Epithelial cell of proximal tubule (primary cell): Measurements from ENCODE around the gene GSTM2. TPM values are rescaled to one million over a fixed set of nuclear protein-coding genes. Genes with fewer than 3 reads are reported as not detected.
"Not testable (repeated sequence)": the region's sequence is repeated elsewhere in the genome, so short reads cannot be mapped to it uniquely, and the experiment has no call there.

Experiments
- DNase-seq: peaks from one replicate; pipeline ENCODE4 v3.0.0-alpha.2; 2011; ENCODE audit warnings: low read depth
- H3K4me3 ChIP-seq: 2 replicates; pipeline ENCODE4 v1.5.1; 2011; ENCODE audit warnings: low read depth, mild to moderate bottlenecking, low read length
- CTCF ChIP-seq: conservative IDR thresholded peaks from 2 replicates; pipeline ENCODE4 v1.5.1; 2012; ENCODE audit warnings: low read depth, mild to moderate bottlenecking, low read length
- total RNA-seq: library from RNA; depleted of rRNA; stranded (reverse); fragments of >200 nt; gene quantifications from 2 replicates; pipeline ENCODE4 v1.2.3, GENCODE V29; 2015

GSTM2 gene
- total RNA-seq, 1 donor from 2014 or later, result 8.9 TPM

GRCh38 chr1:109705411-109705810 is 37.6 kb downstream of the GSTM2 start:
- no peak overlapping the region for H3K4me3 ChIP-seq
- no peak for DNase-seq
- TF ChIP-seq CTCF, result no peak

- H3K4me3 ChIP-seq, DNase-seq: not testable (repeated sequence)
Measured at GRCh38 chr1:109708949-109709348, 41.1 kb downstream of the GSTM2 start.

- DNase-seq, H3K4me3 ChIP-seq: not testable (repeated sequence)
Measured at GRCh38 chr1:109709822-109710221, 42.0 kb downstream of the GSTM2 start.

- H3K4me3 ChIP-seq, DNase-seq: not testable (repeated sequence)
Measured at GRCh38 chr1:109711593-109712320, 43.9 kb downstream of the GSTM2 start, which contains the start of gene GSTM5. GSTM5 (plus strand) TSS chr1:109712251; CDS start chr1:109712313, 62 bp downstream.

- no peak for TF ChIP-seq CTCF
- DNase-seq, result no peak
- H3K4me3 ChIP-seq, result no peak overlapping the region
Measured at GRCh38 chr1:109712321-109712864, 44.5 kb downstream of the GSTM2 start.

- H3K4me3 ChIP-seq, result no peak overlapping the region
- TF ChIP-seq CTCF, result no peak
- no peak for DNase-seq
Measured at GRCh38 chr1:109713636-109714035, 45.8 kb downstream of the GSTM2 start.

- no peak for TF ChIP-seq CTCF
- no peak for DNase-seq
- no peak overlapping the region for H3K4me3 ChIP-seq
Measured at GRCh38 chr1:109714661-109715372, 47.0 kb downstream of the GSTM2 start.

GRCh38 chr1:109716121-109716520 is 48.3 kb downstream of the GSTM2 start:
- TF ChIP-seq CTCF, result no peak
- DNase-seq, result no peak

More at GRCh38 chr1:109716121-109716520, 48.3 kb downstream of the GSTM2 start:
- no peak overlapping the region for H3K4me3 ChIP-seq
